ENCODE measurements around the gene DPYSL4. TPM values are rescaled to one million over a fixed set of nuclear protein-coding genes. Genes with fewer than 3 reads are reported as not detected.
A peak's percentile ranks its signal among the peaks of the same experiment; 100 is the strongest.
"Not testable (repeated sequence)": the region's sequence is repeated elsewhere in the genome, so short reads cannot be mapped to it uniquely, and the experiment has no call there.

The DPYSL4 gene
- total RNA-seq, 3 donors from 2014 or later (not counting 1 experiment from before 2014, with no cell fraction given) = 0.40 to 1.3 (median 1.0) TPM

DNA sequence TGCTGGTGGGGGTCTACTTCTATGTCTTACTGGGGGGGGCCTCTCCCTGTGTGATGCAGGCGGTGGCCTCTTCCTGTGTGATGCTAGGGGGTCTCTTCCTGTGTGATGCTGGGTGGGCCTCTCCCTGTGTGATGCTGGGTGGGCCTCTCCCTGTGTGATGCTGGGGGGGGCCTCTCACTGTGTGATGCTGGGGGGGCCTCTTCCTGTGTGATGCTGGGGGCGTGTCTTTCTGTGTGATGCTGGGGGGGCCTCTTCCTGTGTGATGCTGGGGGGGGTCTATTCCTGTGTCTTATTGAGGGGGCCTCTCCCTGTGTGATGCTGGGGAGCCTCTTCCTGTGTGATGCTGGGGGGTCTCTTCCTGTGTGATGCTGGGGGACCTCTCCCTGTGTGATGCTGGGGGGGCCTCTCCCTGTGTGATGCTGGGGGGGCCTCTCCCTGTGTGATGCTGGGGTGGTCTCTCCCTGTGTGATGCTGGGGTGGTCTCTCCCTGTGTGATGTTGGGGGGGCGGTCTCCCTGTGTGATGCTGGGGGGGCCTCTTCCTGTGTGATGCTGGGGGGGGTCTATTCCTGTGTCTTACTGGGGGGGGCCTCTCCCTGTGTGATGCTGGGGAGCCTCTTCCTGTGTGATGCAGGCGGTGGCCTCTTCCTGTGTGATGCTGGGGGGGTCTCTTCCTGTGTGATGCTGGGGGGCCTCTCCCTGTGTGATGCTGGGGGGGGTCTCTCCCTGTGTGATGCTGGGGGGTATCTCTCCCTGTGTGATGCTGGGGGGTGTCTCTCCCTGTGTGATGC is 25.7 kb upstream of the DPYSL4 start:
- no CpG with 5 or more reads among the region's 4 CpGs for WGBS (ENCODE audit: insufficient coverage)
- peak overlapping the region; percentile 80 for H3K27ac ChIP-seq (ENCODE audit: low read length)
- peak; percentile 37 to 74 for DNase-seq

DNA sequence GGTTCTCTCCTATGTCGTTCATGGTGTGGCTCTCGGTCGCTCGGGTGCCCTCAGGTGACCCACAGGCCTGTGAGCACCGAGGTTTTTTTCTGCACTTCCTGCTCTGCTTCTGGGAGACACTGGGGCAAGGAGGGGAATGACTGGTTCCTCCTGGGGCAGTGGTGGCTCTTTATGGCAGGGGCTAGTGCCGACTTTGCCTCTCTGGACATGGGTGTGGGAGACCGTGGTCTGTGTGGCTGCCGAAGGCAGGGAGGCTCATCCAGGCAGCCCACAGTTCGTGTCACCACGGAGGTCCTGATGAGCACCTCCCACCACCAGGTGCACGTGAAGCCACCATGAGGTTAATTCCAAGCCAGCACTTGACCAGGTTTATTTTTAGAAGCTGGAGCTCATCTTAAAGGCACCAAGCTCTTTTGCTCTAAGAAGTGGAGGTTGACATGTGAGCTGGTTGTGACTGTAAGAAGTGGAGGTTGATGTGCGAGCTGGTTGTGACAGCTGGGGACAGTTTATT is 24.7 kb upstream of the DPYSL4 start:
- Mint-ChIP-seq H3K36me3 (no peaks in the 10 kb centered on the region), H3K4me3 (peak overlapping the region; percentile 86), H3K4me1 (peaks cover 17 to 41% of the 10 kb centered on the region in 2 donors), H3K27ac (peak overlapping the region; percentile 92 to 97), H3K27me3 (ENCODE audit: low read depth in 2 of 2) (peaks cover 0 to 8% of the 10 kb centered on the region in 2 donors), H3K9me3 (peaks cover 3 to 17% of the 10 kb centered on the region in 2 donors)
- peaks cover 16% of the 10 kb centered on the region for H3K9me3 ChIP-seq (ENCODE audit: control insufficient read depth, insufficient read depth, low read length)
- peaks cover 35% of the 10 kb centered on the region for H3K4me1 ChIP-seq (ENCODE audit: control insufficient read depth, insufficient read depth, low read length)
- H3K4me3 ChIP-seq (ENCODE audit: low read length) = no peak overlapping the region
- no peaks in the 10 kb centered on the region for H3K27me3 ChIP-seq (ENCODE audit: control insufficient read depth, insufficient read depth, low read length)
- peak; percentile 29 to 68 for DNase-seq
- WGBS (ENCODE audit: insufficient coverage) = 17% methylated on average over 12 of the region's 12 CpGs
- no peaks in the 10 kb centered on the region for H3K36me3 ChIP-seq (ENCODE audit: control insufficient read depth, insufficient read depth, low read length)
- ATAC-seq = peak in 2 of 3 donors; percentile 42 to 44
- H3K27ac ChIP-seq (ENCODE audit: low read length) = peak overlapping the region; percentile 70
- intact Hi-C loops (cut with micrococcal nuclease) = loop anchor here (10.0 kb wide), 1 partner anchor 293 kb away; no protein-coding TSS in a partner anchor
- TF ChIP-seq, protein P1, sequence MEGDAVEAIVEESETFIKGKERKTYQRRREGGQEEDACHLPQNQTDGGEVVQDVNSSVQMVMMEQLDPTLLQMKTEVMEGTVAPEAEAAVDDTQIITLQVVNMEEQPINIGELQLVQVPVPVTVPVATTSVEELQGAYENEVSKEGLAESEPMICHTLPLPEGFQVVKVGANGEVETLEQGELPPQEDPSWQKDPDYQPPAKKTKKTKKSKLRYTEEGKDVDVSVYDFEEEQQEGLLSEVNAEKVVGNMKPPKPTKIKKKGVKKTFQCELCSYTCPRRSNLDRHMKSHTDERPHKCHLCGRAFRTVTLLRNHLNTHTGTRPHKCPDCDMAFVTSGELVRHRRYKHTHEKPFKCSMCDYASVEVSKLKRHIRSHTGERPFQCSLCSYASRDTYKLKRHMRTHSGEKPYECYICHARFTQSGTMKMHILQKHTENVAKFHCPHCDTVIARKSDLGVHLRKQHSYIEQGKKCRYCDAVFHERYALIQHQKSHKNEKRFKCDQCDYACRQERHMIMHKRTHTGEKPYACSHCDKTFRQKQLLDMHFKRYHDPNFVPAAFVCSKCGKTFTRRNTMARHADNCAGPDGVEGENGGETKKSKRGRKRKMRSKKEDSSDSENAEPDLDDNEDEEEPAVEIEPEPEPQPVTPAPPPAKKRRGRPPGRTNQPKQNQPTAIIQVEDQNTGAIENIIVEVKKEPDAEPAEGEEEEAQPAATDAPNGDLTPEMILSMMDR (IDR thresholded peaks at IDR 0.05) = no peak

More for the DNA sequence above, 25.7 kb upstream of the DPYSL4 start:
- H3K36me3 ChIP-seq (ENCODE audit: control insufficient read depth, insufficient read depth, low read length); H3K27me3 ChIP-seq (ENCODE audit: control insufficient read depth, insufficient read depth, low read length); H3K4me3 ChIP-seq (ENCODE audit: low read length); H3K27me3 Mint-ChIP-seq (ENCODE audit: low read depth in 2 of 2); ATAC-seq; H3K36me3 Mint-ChIP-seq; H3K4me3 Mint-ChIP-seq: not testable (repeated sequence)
- Mint-ChIP-seq H3K4me1 (peaks cover 17 to 41% of the 10 kb centered on the region in 2 donors), H3K27ac (peak overlapping the region; percentile 92 to 97), H3K9me3 (peaks cover 3 to 17% of the 10 kb centered on the region in 2 donors)
- H3K9me3 ChIP-seq (ENCODE audit: control insufficient read depth, insufficient read depth, low read length) = peaks cover 16% of the 10 kb centered on the region
- H3K4me1 ChIP-seq (ENCODE audit: control insufficient read depth, insufficient read depth, low read length) = peaks cover 35% of the 10 kb centered on the region
- intact Hi-C loops (cut with micrococcal nuclease) = loop anchor here (10.0 kb wide), 1 partner anchor 294 kb away; no protein-coding TSS in a partner anchor

DNA sequence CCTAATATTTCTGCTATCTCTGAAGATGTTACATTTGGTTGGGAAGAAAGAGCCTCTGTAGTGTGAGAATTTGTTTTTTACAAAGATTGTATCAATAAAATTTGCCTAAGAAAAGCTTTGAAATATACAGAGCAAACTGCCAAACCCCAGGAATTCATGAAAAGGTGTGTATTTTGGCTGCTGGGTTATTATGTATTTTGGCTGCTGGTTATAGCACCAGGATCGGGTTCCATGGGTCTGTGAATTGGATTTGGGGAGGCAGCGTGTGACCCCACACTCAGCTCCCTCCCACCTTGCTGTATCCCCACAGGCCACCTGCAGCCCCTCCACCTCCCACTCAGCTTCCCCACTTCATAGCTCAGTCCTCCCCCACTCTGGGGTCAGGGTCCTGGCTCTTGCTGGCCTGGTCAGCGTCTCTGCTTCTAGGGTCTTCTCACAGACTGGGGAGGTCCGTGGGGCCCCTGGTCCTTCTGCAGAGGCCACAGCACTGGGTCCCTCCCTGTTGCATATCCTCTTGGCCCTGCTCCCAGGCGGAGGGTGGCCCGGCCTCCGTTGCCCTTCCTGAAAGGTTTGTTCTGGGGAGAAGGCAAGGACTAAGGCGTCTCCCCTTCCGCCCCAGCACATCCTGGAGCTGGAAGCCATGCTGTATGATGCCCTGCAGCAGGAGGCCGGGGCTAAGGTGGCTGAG is 24.0 kb upstream of the DPYSL4 start:
- H3K4me3 ChIP-seq (ENCODE audit: low read length) = no peak overlapping the region
- no peaks in the 10 kb centered on the region for H3K27me3 ChIP-seq (ENCODE audit: control insufficient read depth, insufficient read depth, low read length)
- peaks cover 0 to 8% of the 10 kb centered on the region in 2 donors for H3K27me3 Mint-ChIP-seq (ENCODE audit: low read depth in 2 of 2)
- peaks cover 3 to 17% of the 10 kb centered on the region in 2 donors for H3K9me3 Mint-ChIP-seq
- no peaks in the 10 kb centered on the region for H3K36me3 Mint-ChIP-seq
- no peaks in the 10 kb centered on the region for H3K36me3 ChIP-seq (ENCODE audit: control insufficient read depth, insufficient read depth, low read length)
- DNase-seq (no peak), ATAC-seq (no peak)
- 77% methylated on average over 9 of the region's 10 CpGs for WGBS (ENCODE audit: insufficient coverage)
- peak overlapping the region; percentile 92 to 97 for H3K27ac Mint-ChIP-seq
- H3K9me3 ChIP-seq (ENCODE audit: control insufficient read depth, insufficient read depth, low read length) = peaks cover 16% of the 10 kb centered on the region
- peak overlapping the region; percentile 86 for H3K4me3 Mint-ChIP-seq
- TF ChIP-seq, protein P1 (IDR thresholded peaks at IDR 0.05) = no peak
- intact Hi-C loops (cut with micrococcal nuclease) = loop anchor here (10.0 kb wide), 1 partner anchor 292 kb away; no protein-coding TSS in a partner anchor
- peaks cover 17 to 41% of the 10 kb centered on the region in 2 donors for H3K4me1 Mint-ChIP-seq
- H3K4me1 ChIP-seq (ENCODE audit: control insufficient read depth, insufficient read depth, low read length) = peaks cover 35% of the 10 kb centered on the region
- peak overlapping the region; percentile 70 for H3K27ac ChIP-seq (ENCODE audit: low read length)

Data from natural killer cell (primary cell).